Liver (tissue), 9 donors: ENCODE results near the gene GABRR1. TPM values are rescaled to one million over a fixed set of nuclear protein-coding genes. Genes with fewer than 3 reads are reported as not detected.

Experiments
- DNase-seq: peaks from one replicate; pipeline ENCODE4 v3.0.0-alpha.2; 2017; ENCODE audit warnings: low spot score
- H3K27ac ChIP-seq, 2 donors: one replicate each; pipeline ENCODE4 v1.7.0; 2013; ENCODE audit warnings: inconsistent platforms in 2 of 2, low read length in 2 of 2, control low read depth in 1 of 2, low read depth in 1 of 2, mild to moderate bottlenecking in 1 of 2
- H3K27me3 ChIP-seq, 4 donors: one replicate each; pipeline versions ENCODE4 v1.6.1 to v1.7.0; 2013; ENCODE audit warnings: low read length in 3 of 4, inconsistent platforms in 1 of 4, mild to moderate bottlenecking in 1 of 4, moderate library complexity in 1 of 4; ENCODE audit not compliant: control insufficient read depth in 4 of 4, insufficient read depth in 4 of 4
- H3K36me3 ChIP-seq, 4 donors: one replicate each; pipeline versions ENCODE4 v1.6.1 to v1.7.0; 2013; ENCODE audit warnings: low read length in 3 of 4, mild to moderate bottlenecking in 3 of 4, low read depth in 1 of 4, moderate library complexity in 1 of 4; ENCODE audit not compliant: control insufficient read depth in 4 of 4, insufficient read depth in 3 of 4
- H3K4me1 ChIP-seq, 4 donors: one replicate each; pipeline versions ENCODE4 v1.6.1 to v1.7.0; 2013; ENCODE audit warnings: low read length in 3 of 4, mild to moderate bottlenecking in 3 of 4, moderate library complexity in 1 of 4; ENCODE audit not compliant: control insufficient read depth in 4 of 4, insufficient read depth in 4 of 4
- H3K4me3 ChIP-seq, 3 donors: one replicate each; pipeline versions ENCODE4 v1.6.1 to v1.7.0; 2013; ENCODE audit warnings: low read length in 3 of 3, control low read depth in 1 of 3, low read depth in 1 of 3, mild to moderate bottlenecking in 1 of 3
- H3K9ac ChIP-seq, 2 donors: one replicate each; pipeline ENCODE4 v1.7.0; 2013; ENCODE audit warnings: low read length in 2 of 2, mild to moderate bottlenecking in 2 of 2, moderate library complexity in 2 of 2, control low read depth in 1 of 2, low read depth in 1 of 2
- H3K9me3 ChIP-seq, 4 donors: one replicate each; pipeline versions ENCODE4 v1.6.1 to v1.7.0; 2013; ENCODE audit warnings: low read length in 3 of 4; ENCODE audit not compliant: control insufficient read depth in 4 of 4
- ATF3 ChIP-seq: IDR thresholded peaks from 2 replicates; pipeline ENCODE4 v1.6.1; 2016; ENCODE audit warnings: antibody characterized with exemption
- CTCF ChIP-seq: fragments of 150-350 bp; IDR thresholded peaks from 2 replicates; pipeline ENCODE4 v1.5.1; 2017; ENCODE audit warnings: improper control_type of control experiment, low read depth, low read length; ENCODE audit not compliant: missing input control
- EGR1 ChIP-seq, 2 donors: IDR thresholded peaks; 2 replicates each; pipeline ENCODE4 v1.6.1; 2016 to 2018; ENCODE audit warnings: antibody characterized with exemption in 2 of 2, low read depth in 2 of 2
- FOXA1 ChIP-seq: IDR thresholded peaks from 2 replicates; pipeline ENCODE4 v1.6.1; 2016; ENCODE audit warnings: antibody characterized with exemption
- FOXA2 ChIP-seq: IDR thresholded peaks from 2 replicates; pipeline ENCODE4 v1.6.1; 2016; ENCODE audit warnings: antibody characterized with exemption
- GABPA ChIP-seq, 2 donors: IDR thresholded peaks in 1 of 2; conservative IDR thresholded peaks in 1 of 2; 2 replicates each; pipeline ENCODE4 v1.6.1; 2016; ENCODE audit warnings: antibody characterized with exemption in 2 of 2, mild to moderate bottlenecking in 1 of 2, moderate library complexity in 1 of 2
- HNF4A ChIP-seq, 2 donors: conservative IDR thresholded peaks; 2 replicates each; pipeline ENCODE4 v1.6.1; 2016; ENCODE audit warnings: antibody characterized with exemption in 2 of 2, mild to moderate bottlenecking in 2 of 2
- JUND ChIP-seq, 2 donors: IDR thresholded peaks; 2 replicates each; pipeline ENCODE4 v1.6.1; 2016; ENCODE audit warnings: antibody characterized with exemption in 2 of 2
- MAX ChIP-seq: IDR thresholded peaks from 2 replicates; pipeline ENCODE4 v1.6.1; 2016; ENCODE audit warnings: antibody characterized with exemption
- NR2F2 ChIP-seq: IDR thresholded peaks from 2 replicates; pipeline ENCODE4 v1.6.1; 2016; ENCODE audit warnings: antibody characterized with exemption
- SP1 ChIP-seq: IDR thresholded peaks from 2 replicates; pipeline ENCODE4 v1.6.1; 2018; ENCODE audit warnings: antibody characterized with exemption, mild to moderate bottlenecking
- TAF1 ChIP-seq: conservative IDR thresholded peaks from 2 replicates; pipeline ENCODE4 v1.6.1; 2016; ENCODE audit warnings: antibody characterized with exemption, mild to moderate bottlenecking
- YY1 ChIP-seq: IDR thresholded peaks from 2 replicates; pipeline ENCODE4 v1.6.1; 2016; ENCODE audit warnings: antibody characterized with exemption, mild to moderate bottlenecking
- ZBTB33 ChIP-seq: IDR thresholded peaks from 2 replicates; pipeline ENCODE4 v1.6.1; 2016; ENCODE audit warnings: antibody characterized with exemption
- WGBS: extraction: QIAGEN DNeasy Blood & Tissue Kit; methylation state at CpG from one replicate; pipeline ENCODE4 v1.1.7; 2013; 5-methylcytosine and 5-hydroxymethylcytosine counted together
- polyA plus RNA-seq, 2 donors: library from polyadenylated mRNA; stranded (reverse) in 1 of 2; unstranded in 1 of 2; fragments of 200-250 nt in 1 of 2; fragments of >200 nt in 1 of 2; fragmentation: Nextera tagmentation in 1 of 2; extraction: Ambion mirVana in 1 of 2; gene quantifications; one replicate each; pipeline versions ENCODE4 v1.2.1 to v1.2.3, GENCODE V29; 2013 to 2015
- total RNA-seq, 2 donors: library from RNA; depleted of rRNA; stranded (reverse); fragments of >200 nt; gene quantifications; one replicate each; pipeline ENCODE4 v1.2.3, GENCODE V29; 2014
- donor health status: healthy.
- donor health status: healthy.
- donor health status: healthy.
- donor health status: healthy.
- donor health status: healthy.

The GABRR1 gene
- total and polyA plus RNA-seq, 4 donors, result not detected

DNA sequence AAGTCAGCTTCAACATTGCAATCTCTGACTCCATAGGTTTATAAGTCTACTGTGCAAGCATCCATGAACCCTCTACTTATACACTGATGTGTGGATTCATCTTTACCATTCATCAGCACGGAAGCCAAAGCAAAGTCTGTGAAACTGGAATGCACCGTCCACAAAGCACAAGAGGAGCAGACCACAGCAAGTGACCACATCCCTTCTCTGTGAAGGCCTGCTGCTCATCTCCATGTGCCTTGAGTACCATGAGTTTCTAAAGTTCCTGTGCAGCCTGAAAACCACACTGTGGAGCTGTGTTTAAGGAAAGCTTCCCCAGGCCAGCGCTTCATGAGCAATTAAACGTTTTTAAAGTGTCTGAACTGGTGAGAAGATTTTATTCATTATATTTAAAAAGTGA, 20.0 kb downstream of the GABRR1 start:
- 72% methylated on average over 4 of the region's 4 CpGs for WGBS
- Histone ChIP-seq H3K27me3 (no peaks in the 10 kb centered on the region), H3K9ac (no peak overlapping the region), H3K9me3 (no peaks in the 10 kb centered on the region), H3K4me1 (no peaks in the 10 kb centered on the region), H3K36me3 (no peaks in the 10 kb centered on the region), H3K27ac (no peak overlapping the region), H3K4me3 (no peak overlapping the region)
- TF ChIP-seq FOXA1 (no peak), GABPA (IDR thresholded peaks at IDR 0.05 in 1 of 2, conservative IDR thresholded peaks at IDR 0.05 in 1 of 2) (no peak), HNF4A (conservative IDR thresholded peaks at IDR 0.05) (no peak), ZBTB33 (no peak)
- no peak for DNase-seq

- WGBS, result 96% methylated on average over 1 of the region's 1 CpG
- H3K4me3 ChIP-seq, result no peak overlapping the region
- no peak overlapping the region for H3K9ac ChIP-seq
- no peak for DNase-seq
- H3K27me3 ChIP-seq, result no peaks in the 10 kb centered on the region
- H3K9me3 ChIP-seq, result no peaks in the 10 kb centered on the region
- peaks cover 0 to 9% (median 5%) of the 10 kb centered on the region in 4 donors for H3K4me1 ChIP-seq
- no peak overlapping the region for H3K27ac ChIP-seq
- TF ChIP-seq FOXA2 (no peak), HNF4A (conservative IDR thresholded peaks at IDR 0.05) (no peak), YY1 (no peak), ZBTB33 (no peak), SP1 (no peak), TAF1 (no peak), MAX (no peak), ATF3 (no peak), EGR1 (IDR thresholded peaks at IDR 0.05; ENCODE audit: low read depth in 2 of 2) (no peak), FOXA1 (no peak)
- H3K36me3 ChIP-seq, result no peaks in the 10 kb centered on the region
Observed at GRCh38 chr6:89194559-89194958, 22.6 kb downstream of the GABRR1 start.

DNA sequence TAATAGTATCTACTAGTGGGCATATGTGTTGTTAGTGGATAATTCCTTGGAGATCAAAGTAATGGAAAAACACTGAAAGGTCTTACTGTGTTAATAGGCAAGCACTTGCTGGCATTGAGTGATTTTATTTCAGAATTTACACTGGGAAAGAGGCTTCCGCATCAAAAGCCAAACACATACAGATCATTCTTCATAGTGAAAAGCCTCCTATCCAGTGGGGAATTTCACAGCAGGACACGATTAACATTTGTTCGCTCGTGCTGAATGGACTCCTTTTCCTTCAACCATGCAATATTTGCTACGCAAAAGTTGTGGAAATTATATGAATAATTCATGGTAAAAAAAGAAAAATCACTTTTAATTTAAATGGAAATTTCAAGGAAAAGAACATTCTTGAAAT, 26.4 kb downstream of the GABRR1 start:
- TF ChIP-seq NR2F2, result no peak
- TF ChIP-seq FOXA1, result no peak
- no peak for TF ChIP-seq YY1
- no peak for TF ChIP-seq HNF4A (conservative IDR thresholded peaks at IDR 0.05)
- no peak for TF ChIP-seq FOXA2
- no peak for TF ChIP-seq ATF3
- no peak for TF ChIP-seq CTCF
- no peak for TF ChIP-seq JUND (IDR thresholded peaks at IDR 0.05)
- no peak for TF ChIP-seq EGR1 (IDR thresholded peaks at IDR 0.05; ENCODE audit: low read depth in 2 of 2)
- TF ChIP-seq MAX, result no peak
- TF ChIP-seq TAF1, result no peak
- Histone ChIP-seq H3K27me3 (no peaks in the 10 kb centered on the region), H3K9me3 (no peaks in the 10 kb centered on the region), H3K27ac (no peak overlapping the region), H3K36me3 (no peaks in the 10 kb centered on the region), H3K4me1 (peaks cover 0 to 9% (median 5%) of the 10 kb centered on the region in 4 donors), H3K9ac (no peak overlapping the region), H3K4me3 (no peak overlapping the region)
- 94% methylated on average over 5 of the region's 5 CpGs for WGBS
- no peak for DNase-seq
